Measurements from ENCODE around the gene MSRB1.

DNA sequence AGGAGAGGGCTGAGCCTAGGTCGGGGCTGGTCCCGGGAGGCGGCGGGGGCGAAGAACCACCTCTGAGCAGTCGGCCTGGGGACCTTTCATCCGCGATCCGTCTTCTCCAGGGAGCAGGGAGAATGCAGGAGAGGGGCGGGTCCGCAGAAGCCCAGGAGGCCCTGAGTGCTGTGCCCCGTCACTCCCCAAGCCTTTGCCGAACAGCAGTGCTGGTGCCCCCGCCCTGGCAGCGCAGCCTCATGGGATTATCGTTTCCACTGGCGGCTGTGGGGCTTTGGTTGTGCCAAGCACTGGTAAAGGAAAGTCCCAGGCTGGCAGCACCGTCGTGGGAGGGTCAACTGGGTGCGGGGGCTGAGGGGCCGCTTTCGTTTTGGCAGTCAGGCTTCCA, 29.5 kb upstream of the MSRB1 start:
- TF ChIP-seq SP1 (IDR thresholded peaks at IDR 0.05) (no peak), SUZ12 (IDR thresholded peaks at IDR 0.05) (no peak), ELF4 (IDR thresholded peaks at IDR 0.05) (no peak), FOXK2 (IDR thresholded peaks at IDR 0.05) (no peak), L3MBTL2 (conservative IDR thresholded peaks at IDR 0.05) (no peak)

Data from HEK293T (cell line).